Fibroblast of mammary gland (primary cell): ENCODE data around the gene AKR1B1.

Experiments used
- DNase-seq: peaks from one replicate; pipeline ENCODE4 v3.0.0-alpha.2; 2010; ENCODE audit warnings: low read depth
- H3K4me3 ChIP-seq: 2 replicates; pipeline ENCODE4 v1.5.1; 2011; ENCODE audit warnings: low read depth, mild to moderate bottlenecking, low read length, moderate library complexity; ENCODE audit not compliant: control insufficient read depth
- TF ChIP-seq, protein P1 (sequence below): conservative IDR thresholded peaks from 2 replicates; pipeline ENCODE4 v1.5.1; 2011; ENCODE audit warnings: low read depth, low read length, inconsistent platforms; ENCODE audit not compliant: control insufficient read depth, insufficient read depth

The AKR1B1 gene

GRCh38 chr7:134438946-134439345 is 20.0 kb downstream of the AKR1B1 start:
- no peak for DNase-seq
- no peak overlapping the region for H3K4me3 ChIP-seq
- TF ChIP-seq, protein P1, sequence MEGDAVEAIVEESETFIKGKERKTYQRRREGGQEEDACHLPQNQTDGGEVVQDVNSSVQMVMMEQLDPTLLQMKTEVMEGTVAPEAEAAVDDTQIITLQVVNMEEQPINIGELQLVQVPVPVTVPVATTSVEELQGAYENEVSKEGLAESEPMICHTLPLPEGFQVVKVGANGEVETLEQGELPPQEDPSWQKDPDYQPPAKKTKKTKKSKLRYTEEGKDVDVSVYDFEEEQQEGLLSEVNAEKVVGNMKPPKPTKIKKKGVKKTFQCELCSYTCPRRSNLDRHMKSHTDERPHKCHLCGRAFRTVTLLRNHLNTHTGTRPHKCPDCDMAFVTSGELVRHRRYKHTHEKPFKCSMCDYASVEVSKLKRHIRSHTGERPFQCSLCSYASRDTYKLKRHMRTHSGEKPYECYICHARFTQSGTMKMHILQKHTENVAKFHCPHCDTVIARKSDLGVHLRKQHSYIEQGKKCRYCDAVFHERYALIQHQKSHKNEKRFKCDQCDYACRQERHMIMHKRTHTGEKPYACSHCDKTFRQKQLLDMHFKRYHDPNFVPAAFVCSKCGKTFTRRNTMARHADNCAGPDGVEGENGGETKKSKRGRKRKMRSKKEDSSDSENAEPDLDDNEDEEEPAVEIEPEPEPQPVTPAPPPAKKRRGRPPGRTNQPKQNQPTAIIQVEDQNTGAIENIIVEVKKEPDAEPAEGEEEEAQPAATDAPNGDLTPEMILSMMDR, result no peak

GRCh38 chr7:134435161-134435920 is 23.6 kb downstream of the AKR1B1 start:
- TF ChIP-seq, protein P1, result no peak
- no peak overlapping the region for H3K4me3 ChIP-seq
- peak; percentile 82 for DNase-seq

GRCh38 chr7:134434701-134435100 is 24.2 kb downstream of the AKR1B1 start:
- DNase-seq, result no peak
- H3K4me3 ChIP-seq, result no peak overlapping the region
- TF ChIP-seq, protein P1, result no peak

DNA sequence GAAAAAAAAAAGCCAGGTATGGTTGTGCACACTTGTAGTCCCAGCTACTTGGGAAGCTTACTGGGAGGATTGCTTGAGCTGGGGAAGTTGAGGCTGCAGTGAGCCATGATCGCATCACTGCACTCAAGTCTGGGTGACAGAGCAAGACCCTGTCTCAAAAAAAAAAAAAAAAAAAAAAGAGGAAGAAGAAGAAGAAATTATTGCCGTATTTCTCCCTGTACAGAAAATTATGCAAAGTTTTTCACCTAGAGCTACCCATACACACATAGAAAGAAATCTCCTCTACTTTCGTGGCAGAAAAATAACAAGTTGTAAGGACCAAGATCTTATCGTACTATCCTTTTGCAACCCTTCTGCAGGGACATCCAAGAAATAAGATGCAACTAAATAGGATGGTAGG is 25.5 kb downstream of the AKR1B1 start:
- TF ChIP-seq, protein P1, result no peak
- no peak for DNase-seq
- H3K4me3 ChIP-seq, result no peak overlapping the region

DNA sequence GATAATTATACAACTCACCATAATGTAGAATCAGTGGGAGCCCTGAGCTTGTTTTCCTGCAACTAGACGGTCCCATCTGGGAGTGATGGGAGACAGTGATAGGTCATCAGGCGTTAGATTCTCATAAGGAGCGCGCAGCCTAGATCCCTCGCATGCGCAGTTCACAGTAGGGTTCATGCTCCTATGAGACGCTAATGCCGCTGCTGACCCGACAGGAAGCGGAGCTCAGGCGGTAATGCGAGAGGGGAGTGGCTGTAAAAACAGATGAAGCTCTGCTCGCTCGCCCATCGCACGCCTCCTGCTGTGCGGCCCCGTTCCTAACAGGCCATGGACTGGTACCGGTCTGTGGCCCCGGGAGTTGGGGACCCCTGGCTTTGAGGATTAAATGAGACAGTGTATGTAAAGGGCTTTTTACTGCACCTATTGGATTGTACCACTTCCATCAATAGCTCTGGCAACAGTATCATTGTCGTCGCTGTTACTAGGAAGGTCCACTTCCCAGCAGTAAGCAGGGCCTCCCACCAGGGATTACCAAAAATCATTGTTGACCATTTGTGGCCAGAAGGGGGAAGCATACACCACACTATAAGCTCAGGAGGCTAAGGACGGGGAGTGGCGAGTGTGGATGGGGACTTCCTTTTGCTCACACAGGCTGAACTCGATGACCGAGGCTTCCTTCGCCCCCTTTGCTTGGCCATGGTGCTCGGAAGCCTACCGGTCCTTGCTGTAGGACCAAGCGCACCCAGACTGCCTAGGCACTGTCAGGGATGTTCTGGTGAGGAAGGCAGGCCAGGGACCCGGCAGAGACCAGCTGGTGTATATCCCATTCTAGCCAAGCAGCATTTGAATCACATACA is 26.4 kb downstream of the AKR1B1 start:
- peak overlapping the region; percentile 53 for H3K4me3 ChIP-seq
- TF ChIP-seq, protein P1, result peak; percentile 71
- DNase-seq, result peak; percentile 95

- no peak for DNase-seq
- H3K4me3 ChIP-seq, result peak overlapping the region; percentile 53
- TF ChIP-seq, protein P1, result no peak
These were observed 27.1 kb downstream of the AKR1B1 start for GRCh38 chr7:134431815-134432214.
